ENCODE results near the gene EYA2.

DNA sequence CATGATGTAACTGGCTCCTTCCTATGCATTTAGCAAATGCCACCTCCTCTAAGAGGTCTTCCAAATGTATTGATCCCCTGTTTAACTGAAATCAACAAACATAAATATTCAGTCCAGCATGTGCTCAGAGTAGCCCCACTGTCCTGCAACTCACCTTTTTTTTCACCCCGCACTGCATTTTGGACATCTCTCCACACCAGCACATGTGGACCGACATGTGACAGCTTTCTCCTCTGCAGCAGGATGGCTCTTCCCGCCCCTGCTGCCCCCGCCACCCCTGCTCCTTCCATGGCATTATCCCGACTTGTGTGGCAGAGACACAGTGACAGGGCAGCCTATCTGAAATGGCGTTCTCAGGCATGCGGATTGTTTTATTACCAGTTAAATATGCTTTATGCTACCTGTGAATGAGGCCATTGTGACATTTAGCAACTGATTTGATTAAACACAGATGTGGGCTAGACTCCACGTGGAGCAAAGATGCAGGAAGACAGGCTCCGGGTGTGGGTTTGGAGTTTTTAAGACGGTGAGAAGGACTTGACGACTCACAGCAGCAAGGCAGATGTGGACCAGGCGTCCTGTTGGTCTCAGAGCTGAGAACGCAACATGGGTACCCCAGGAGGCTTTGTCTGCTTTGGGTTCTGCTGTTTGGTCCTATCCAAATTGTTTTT is 161.2 kb downstream of the EYA2 start:
- TF ChIP-seq, protein P1, sequence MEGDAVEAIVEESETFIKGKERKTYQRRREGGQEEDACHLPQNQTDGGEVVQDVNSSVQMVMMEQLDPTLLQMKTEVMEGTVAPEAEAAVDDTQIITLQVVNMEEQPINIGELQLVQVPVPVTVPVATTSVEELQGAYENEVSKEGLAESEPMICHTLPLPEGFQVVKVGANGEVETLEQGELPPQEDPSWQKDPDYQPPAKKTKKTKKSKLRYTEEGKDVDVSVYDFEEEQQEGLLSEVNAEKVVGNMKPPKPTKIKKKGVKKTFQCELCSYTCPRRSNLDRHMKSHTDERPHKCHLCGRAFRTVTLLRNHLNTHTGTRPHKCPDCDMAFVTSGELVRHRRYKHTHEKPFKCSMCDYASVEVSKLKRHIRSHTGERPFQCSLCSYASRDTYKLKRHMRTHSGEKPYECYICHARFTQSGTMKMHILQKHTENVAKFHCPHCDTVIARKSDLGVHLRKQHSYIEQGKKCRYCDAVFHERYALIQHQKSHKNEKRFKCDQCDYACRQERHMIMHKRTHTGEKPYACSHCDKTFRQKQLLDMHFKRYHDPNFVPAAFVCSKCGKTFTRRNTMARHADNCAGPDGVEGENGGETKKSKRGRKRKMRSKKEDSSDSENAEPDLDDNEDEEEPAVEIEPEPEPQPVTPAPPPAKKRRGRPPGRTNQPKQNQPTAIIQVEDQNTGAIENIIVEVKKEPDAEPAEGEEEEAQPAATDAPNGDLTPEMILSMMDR (IDR thresholded peaks at IDR 0.05), result no peak
- TF ChIP-seq POLR2AphosphoS5 (IDR thresholded peaks at IDR 0.05), result no peak

Data from prostate gland (tissue), 2 donors.